Right renal cortex interstitium (tissue), 3 donors: ENCODE measurements around the gene CCL2. TPM values are rescaled to one million over a fixed set of nuclear protein-coding genes. Genes with fewer than 3 reads are reported as not detected.
"Not testable (repeated sequence)": the region's sequence is repeated elsewhere in the genome, so short reads cannot be mapped to it uniquely, and the experiment has no call there.

Experiments
- DNase-seq, 3 donors: peaks; one replicate each; pipeline ENCODE4 v3.0.0-alpha.2; 2013; ENCODE audit warnings: low read depth in 3 of 3, low spot score in 2 of 3
- polyA plus RNA-seq, 3 donors: library from polyadenylated mRNA; unstranded; fragments of 120-200 nt; gene quantifications; one replicate each; pipeline ENCODE4 v1.2.1, GENCODE V29; 2013; ENCODE audit not compliant: insufficient read length in 3 of 3

The CCL2 gene
- 10 to 100 TPM; 19.9 to 22.5 (median 21.0) TPM for polyA plus RNA-seq

DNA sequence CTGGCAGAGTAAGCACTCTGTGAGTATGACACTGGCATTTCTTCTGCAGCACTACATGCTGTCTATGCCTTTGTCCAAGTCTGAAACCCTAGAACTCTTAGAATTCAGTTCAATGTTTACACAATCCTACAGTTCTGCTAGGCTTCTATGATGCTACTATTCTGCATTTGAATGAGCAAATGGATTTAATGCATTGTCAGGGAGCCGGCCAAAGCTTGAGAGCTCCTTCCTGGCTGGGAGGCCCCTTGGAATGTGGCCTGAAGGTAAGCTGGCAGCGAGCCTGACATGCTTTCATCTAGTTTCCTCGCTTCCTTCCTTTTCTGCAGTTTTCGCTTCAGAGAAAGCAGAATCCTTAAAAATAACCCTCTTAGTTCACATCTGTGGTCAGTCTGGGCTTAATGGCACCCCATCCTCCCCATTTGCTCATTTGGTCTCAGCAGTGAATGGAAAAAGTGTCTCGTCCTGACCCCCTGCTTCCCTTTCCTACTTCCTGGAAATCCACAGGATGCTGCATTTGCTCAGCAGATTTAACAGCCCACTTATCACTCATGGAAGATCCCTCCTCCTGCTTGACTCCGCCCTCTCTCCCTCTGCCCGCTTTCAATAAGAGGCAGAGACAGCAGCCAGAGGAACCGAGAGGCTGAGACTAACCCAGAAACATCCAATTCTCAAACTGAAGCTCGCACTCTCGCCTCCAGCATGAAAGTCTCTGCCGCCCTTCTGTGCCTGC, at the start of gene CCL2:
Gene CCL2, plus strand, starts transcription at position 635 of the 730 bp plus-strand sequence. Its CDS starts 65 bp downstream, at position 700.
- DNase-seq = peak in 2 of 3 donors; percentile 49 to 56

DNA sequence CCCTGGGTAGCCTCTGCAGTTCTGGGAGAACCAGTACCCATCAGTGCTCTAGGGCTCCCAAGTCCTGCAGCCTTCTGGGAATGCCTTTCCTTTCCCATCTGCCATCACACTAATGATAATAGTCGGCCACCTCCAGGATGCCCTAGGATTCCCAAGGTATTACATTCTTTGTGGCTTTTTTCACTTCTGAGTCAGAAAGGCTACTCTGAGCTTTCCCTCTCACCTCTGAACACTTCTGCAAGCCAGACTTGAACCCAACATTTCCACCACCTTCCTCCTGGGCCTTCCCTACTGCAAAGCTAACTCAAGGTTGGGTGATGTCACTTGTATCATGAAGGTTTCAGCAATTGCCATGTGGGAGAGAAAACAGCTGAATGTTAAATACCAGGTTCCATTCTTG, 49.7 kb upstream of the CCL2 start:
- DNase-seq = no peak

DNA sequence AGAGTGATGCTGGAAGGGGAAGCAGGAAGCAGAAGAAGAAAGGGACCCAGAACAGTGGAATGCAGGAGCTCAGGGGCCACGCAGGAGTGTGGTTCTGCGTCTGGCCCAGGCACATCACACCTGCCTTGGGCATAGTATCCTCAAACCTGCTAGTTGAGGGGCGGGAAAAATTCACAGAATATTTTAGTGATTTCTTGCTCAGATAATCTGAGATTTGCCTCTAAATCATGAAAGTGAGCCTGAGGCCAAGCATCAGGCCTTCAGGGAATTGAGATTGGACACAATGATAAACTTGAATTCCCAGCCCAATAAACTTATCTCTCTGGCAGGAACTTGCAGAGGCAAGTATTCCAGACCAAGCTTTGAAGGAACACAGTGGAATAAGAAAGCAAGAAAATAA, 48.5 kb upstream of the CCL2 start:
- DNase-seq = no peak

DNA sequence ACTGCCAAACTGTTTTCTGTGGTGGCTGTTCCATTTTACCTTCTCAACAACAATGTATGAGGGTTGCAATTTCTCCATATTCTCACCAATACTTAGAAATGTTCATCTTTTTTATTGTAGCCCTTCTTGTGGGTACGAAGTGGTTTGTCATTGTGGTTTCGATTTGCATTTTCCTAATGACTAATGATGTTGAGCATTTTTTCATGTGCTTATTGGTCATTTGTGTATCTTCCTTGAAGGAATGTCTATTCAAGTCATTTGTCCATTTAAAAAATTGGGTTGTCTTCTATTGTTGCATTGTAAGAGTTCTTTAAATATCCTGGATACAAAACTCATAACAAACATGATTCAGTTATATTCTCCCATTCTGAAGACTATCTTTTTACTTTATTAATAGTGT, 47.5 kb upstream of the CCL2 start:
- no peak for DNase-seq

- no peak for DNase-seq
These were observed 36.3 kb upstream of the CCL2 start for GRCh38 chr17:34218748-34219147.

DNA sequence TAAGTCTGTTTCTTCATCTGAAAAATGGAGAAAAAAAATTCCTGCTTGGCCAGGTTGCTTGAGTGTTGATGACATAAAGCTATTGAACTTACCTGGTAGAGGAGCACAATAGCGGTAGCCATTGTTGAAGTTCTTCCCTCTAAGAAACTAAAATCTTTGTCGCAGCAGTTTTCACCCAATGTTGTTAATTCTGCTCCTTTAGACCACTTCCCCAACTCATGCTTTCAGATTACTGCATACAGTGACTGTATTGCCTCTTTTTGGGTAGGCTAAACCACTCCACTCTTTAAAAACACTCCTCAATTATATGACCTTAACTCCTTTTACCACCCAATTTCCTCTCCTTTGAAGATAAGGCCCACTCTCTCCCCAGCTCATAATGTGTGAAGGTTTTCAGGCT, 35.7 kb upstream of the CCL2 start:
- no peak for DNase-seq

DNA sequence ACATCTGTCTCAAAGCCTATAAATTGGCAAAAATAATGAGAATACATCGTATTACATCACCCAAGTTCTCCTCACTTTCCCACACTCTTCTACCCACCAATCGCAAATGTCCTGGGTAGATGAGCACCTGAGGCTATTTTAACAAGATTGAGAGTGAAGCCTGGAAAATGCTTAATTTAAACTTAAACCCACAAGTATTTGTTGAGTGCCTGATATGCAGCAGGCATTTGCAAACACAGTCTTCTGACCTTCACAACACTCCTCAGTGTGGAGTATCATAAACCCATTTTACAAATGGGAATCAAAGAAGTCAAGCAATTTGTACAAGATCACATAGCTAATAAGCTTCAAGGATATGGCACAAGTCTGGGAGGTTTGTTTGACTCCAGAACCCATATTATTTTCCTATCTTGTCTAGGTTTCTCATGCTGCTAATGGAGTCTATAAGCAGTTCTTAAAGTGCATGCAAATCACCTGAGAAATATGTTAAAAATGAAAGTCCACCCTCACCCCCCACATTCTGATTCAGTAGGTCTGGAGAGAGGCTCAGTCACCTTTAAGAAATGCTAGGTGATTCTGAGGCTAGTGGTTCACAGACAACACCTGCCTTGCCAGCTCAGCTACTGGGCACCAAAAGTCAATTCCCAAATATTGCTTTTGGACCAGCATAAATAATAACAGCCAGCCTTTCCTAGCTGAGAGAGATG, 34.9 kb upstream of the CCL2 start:
- DNase-seq = no peak

GRCh38 chr17:34220752-34221395, 34.2 kb upstream of the CCL2 start:
- DNase-seq = no peak

GRCh38 chr17:34221411-34221810, 33.7 kb upstream of the CCL2 start:
- DNase-seq = no peak

GRCh38 chr17:34222722-34223497, 32.2 kb upstream of the CCL2 start:
- no peak for DNase-seq

GRCh38 chr17:34225046-34225445, 30.0 kb upstream of the CCL2 start:
- DNase-seq = no peak

DNA sequence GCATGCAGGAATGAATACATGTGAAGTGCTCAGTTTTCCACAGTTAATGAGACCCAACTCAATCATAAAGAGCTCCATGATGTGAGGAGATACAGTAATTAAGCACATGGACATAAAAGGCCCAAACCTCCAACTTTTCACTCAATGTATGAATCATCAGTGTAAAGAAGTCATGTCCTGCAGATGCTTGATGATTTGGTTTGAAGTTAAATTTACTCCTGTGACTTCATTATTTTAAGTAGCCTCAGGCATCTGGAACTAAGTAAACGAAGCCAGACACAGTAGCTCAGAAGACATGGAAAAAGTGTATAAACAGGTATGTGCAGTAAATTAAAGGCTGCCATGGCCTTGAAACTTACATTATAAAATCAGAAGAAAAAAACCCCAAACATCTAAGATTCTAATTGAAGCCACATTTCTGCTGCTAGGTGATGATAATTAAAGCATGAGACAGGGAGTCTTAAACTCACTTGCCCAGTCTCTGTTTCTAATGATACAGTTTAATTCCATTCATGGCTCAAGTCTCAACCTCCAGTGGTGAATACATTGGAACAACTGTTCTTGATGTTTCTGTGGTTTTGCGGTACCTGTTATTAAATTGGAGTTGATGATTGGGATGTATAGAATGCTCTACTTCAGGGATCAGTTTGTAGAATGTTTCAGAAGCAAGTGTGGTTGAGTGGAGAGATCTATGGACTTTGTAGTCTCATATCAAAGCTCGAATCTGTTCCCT, 28.9 kb upstream of the CCL2 start:
- DNase-seq = no peak

GRCh38 chr17:34226744-34227034, 28.4 kb upstream of the CCL2 start:
- DNase-seq = no peak

DNA sequence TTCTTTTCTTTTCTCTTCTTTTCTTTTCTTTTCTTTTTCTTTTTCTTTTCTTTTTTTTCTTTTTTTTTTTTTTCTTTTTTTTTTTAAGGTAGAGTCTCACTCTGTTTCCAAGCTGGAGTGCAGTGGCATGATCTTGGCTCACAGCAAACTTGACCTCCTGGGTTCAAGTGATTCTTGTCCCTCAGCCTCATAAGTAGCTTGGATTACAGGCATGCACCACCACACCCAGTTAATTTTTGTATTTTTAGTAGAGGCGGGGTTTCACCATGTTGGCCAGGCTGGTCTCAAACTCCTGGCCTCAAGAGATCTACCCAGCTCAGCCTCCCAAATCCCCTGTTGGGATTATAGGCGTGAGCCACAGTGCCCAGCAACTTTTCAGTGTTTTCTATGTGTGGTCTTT, 27.8 kb upstream of the CCL2 start:
- DNase-seq = not testable (repeated sequence)

DNA sequence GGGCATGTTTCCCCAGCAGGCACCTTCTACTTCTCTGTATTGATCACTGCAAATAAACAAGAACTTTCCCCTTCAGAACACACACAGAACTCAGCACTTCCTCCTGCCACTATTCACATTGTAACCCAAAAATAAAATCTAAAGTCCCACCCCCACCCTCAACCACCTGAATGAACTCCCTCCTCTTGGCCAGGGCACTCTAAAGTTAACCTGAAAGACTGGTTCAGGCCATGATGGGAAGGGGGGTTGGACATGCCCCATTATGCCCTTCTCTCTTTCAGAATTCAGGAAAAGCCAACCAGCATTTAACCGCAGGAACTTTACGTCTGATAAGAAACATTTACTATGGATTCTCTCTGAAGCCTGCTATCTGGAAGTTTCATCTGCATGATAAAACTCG, 27.4 kb upstream of the CCL2 start:
- no peak for DNase-seq

DNA sequence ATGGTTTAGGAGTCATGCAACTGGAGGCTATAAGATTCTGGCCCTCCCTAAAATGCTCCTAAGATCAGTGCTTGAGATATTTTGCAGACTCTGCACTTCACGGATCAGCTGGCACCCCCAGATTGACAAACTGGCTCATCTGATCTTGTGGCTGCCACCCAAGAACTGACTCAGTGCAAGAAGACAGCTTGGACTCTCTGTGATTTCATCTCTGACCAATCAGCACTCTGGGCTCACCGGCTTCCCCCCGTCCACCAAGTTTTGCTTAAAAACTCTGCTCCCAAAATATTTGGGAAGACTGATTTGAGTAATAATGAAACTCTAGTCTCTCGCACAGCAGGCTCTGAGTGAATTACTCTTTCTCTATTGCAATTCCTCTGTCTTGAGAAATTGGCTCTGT, 26.3 kb upstream of the CCL2 start:
- DNase-seq = no peak

- no peak for DNase-seq
These were observed 24.7 kb upstream of the CCL2 start for GRCh38 chr17:34230342-34230741.

- no peak for DNase-seq
These were observed 20.5 kb upstream of the CCL2 start for GRCh38 chr17:34234616-34235015.

- DNase-seq = no peak
These were observed 19.6 kb upstream of the CCL2 start for GRCh38 chr17:34235389-34236028.

DNA sequence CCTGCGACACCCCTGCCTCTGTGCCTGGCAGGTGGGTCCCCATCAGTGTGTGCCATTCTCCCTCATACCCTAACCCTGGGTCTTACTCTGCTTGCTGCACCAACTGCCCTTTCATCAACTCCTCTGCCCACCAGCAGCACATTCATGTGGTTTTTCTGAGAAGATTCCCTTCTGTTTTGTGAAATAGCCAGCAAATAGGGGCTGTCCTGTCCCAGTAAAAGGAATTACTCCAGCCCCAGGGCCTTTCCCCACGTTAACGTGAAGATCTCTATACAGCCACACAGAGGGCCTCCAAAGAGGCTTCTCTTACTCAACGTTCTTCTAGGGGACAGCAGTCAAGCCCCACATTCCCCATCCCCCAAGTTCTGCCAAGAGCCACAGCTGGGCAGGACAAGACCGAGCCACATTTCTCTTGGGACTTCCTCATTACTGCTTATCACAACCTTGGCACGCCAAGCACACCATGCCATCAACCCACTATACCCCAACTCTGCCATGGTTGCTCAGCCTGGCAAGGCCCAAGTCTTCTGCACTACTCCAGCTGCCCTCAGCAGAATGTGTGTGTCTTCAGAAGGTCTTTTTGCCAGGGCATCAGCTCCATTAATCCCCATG, 18.7 kb upstream of the CCL2 start:
- DNase-seq = no peak
